ENCODE measurements around the gene SMAD1.
"Not testable (repeated sequence)": the region's sequence is repeated elsewhere in the genome, so short reads cannot be mapped to it uniquely, and the experiment has no call there.

The SMAD1 gene

GRCh38 chr4:145566086-145566708, 84.5 kb downstream of the SMAD1 start:
- no peak overlapping the region for H3K4me3 ChIP-seq (replicated peaks; ENCODE audit: low read depth, low read length)
- no peak for TF ChIP-seq CTCF (IDR thresholded peaks at IDR 0.05; ENCODE audit: insufficient read depth, low read length, poor library complexity, severe bottlenecking)
- no peaks in the 10 kb centered on the region for H3K36me3 ChIP-seq (ENCODE audit: control insufficient read depth, insufficient read depth, low read length)
- no peak for DNase-seq (ENCODE audit: extremely low read depth, insufficient read length)
- no peaks in the 10 kb centered on the region for H3K27me3 ChIP-seq (replicated peaks; ENCODE audit: control insufficient read depth, insufficient read depth, low read length)

- no peak for TF ChIP-seq CTCF (IDR thresholded peaks at IDR 0.05; ENCODE audit: insufficient read depth, low read length, poor library complexity, severe bottlenecking)
- Histone ChIP-seq H3K27me3 (replicated peaks; ENCODE audit: control insufficient read depth, insufficient read depth, low read length) (no peaks in the 10 kb centered on the region), H3K36me3 (ENCODE audit: control insufficient read depth, insufficient read depth, low read length) (no peaks in the 10 kb centered on the region), H3K4me3 (replicated peaks; ENCODE audit: low read depth, low read length) (no peak overlapping the region)
- DNase-seq (ENCODE audit: extremely low read depth, insufficient read length), result no peak
Observed at GRCh38 chr4:145566768-145567167, 85.1 kb downstream of the SMAD1 start.

GRCh38 chr4:145567516-145567915, 85.9 kb downstream of the SMAD1 start:
- Histone ChIP-seq H3K27me3 (replicated peaks; ENCODE audit: control insufficient read depth, insufficient read depth, low read length) (no peaks in the 10 kb centered on the region), H3K36me3 (ENCODE audit: control insufficient read depth, insufficient read depth, low read length) (no peaks in the 10 kb centered on the region), H3K4me3 (replicated peaks; ENCODE audit: low read depth, low read length) (no peak overlapping the region)
- no peak for DNase-seq (ENCODE audit: extremely low read depth, insufficient read length)
- TF ChIP-seq CTCF (IDR thresholded peaks at IDR 0.05; ENCODE audit: insufficient read depth, low read length, poor library complexity, severe bottlenecking), result no peak

- not testable (repeated sequence) for H3K36me3 ChIP-seq (ENCODE audit: control insufficient read depth, insufficient read depth, low read length); H3K27me3 ChIP-seq (replicated peaks; ENCODE audit: control insufficient read depth, insufficient read depth, low read length); H3K4me3 ChIP-seq (replicated peaks; ENCODE audit: low read depth, low read length); DNase-seq (ENCODE audit: extremely low read depth, insufficient read length)
Observed at GRCh38 chr4:145574546-145574945, 92.9 kb downstream of the SMAD1 start.

- no peak for TF ChIP-seq CTCF (IDR thresholded peaks at IDR 0.05; ENCODE audit: insufficient read depth, low read length, poor library complexity, severe bottlenecking)
- no peak overlapping the region for H3K4me3 ChIP-seq (replicated peaks; ENCODE audit: low read depth, low read length)
- no peak for DNase-seq (ENCODE audit: extremely low read depth, insufficient read length)
- no peaks in the 10 kb centered on the region for H3K36me3 ChIP-seq (ENCODE audit: control insufficient read depth, insufficient read depth, low read length)
- H3K27me3 ChIP-seq (replicated peaks; ENCODE audit: control insufficient read depth, insufficient read depth, low read length), result no peaks in the 10 kb centered on the region
Observed at GRCh38 chr4:145580906-145581305, 99.3 kb downstream of the SMAD1 start.

- no peak overlapping the region for H3K4me3 ChIP-seq (replicated peaks; ENCODE audit: low read depth, low read length)
- H3K36me3 ChIP-seq (ENCODE audit: control insufficient read depth, insufficient read depth, low read length), result no peaks in the 10 kb centered on the region
- DNase-seq (ENCODE audit: extremely low read depth, insufficient read length), result no peak
Observed at GRCh38 chr4:145583191-145584055, 101.8 kb downstream of the SMAD1 start.

More at GRCh38 chr4:145583191-145584055, 101.8 kb downstream of the SMAD1 start:
- H3K27me3 ChIP-seq (replicated peaks; ENCODE audit: control insufficient read depth, insufficient read depth, low read length), result no peaks in the 10 kb centered on the region
- no peak for TF ChIP-seq CTCF (IDR thresholded peaks at IDR 0.05; ENCODE audit: insufficient read depth, low read length, poor library complexity, severe bottlenecking)

Data from GM06990 (cell line).